Endothelial cell (in vitro differentiated cells): Measurements from ENCODE around the gene SPTB. TPM values are rescaled to one million over a fixed set of nuclear protein-coding genes. Genes with fewer than 3 reads are reported as not detected.

Experiments
- DNase-seq: peaks from one replicate; pipeline ENCODE4 v3.0.0; 2021; ENCODE audit warnings: low spot score
- H3K27ac Mint-ChIP-seq: one replicate; pipeline ENCODE4 v1.8.0; 2021; ENCODE audit warnings: mixed read lengths, inconsistent platforms; ENCODE audit not compliant: unreplicated experiment
- H3K27me3 Mint-ChIP-seq: one replicate; pipeline ENCODE4 v1.8.0; 2021; ENCODE audit warnings: mild to moderate bottlenecking, moderate library complexity, mixed read lengths, inconsistent platforms; ENCODE audit not compliant: unreplicated experiment
- H3K36me3 Mint-ChIP-seq: one replicate; pipeline ENCODE4 v1.8.0; 2021; ENCODE audit warnings: mild to moderate bottlenecking, low read depth, mixed read lengths, inconsistent platforms; ENCODE audit not compliant: unreplicated experiment
- H3K4me1 Mint-ChIP-seq: one replicate; pipeline ENCODE4 v1.8.0; 2021; ENCODE audit warnings: mild to moderate bottlenecking, mixed read lengths, inconsistent platforms; ENCODE audit not compliant: unreplicated experiment
- H3K4me3 Mint-ChIP-seq: one replicate; pipeline ENCODE4 v1.8.0; 2021; ENCODE audit warnings: mild to moderate bottlenecking, mixed read lengths, inconsistent platforms; ENCODE audit not compliant: unreplicated experiment
- H3K9me3 Mint-ChIP-seq: one replicate; pipeline ENCODE4 v1.8.0; 2021; ENCODE audit warnings: mixed read lengths, inconsistent platforms; ENCODE audit not compliant: unreplicated experiment
- total RNA-seq: library from RNA; stranded (reverse); fragmentation: NEBNext Ultra II Directional; extraction: Animal tissue kit (Norgen Biotek cat#: 25700); gene quantifications from one replicate; pipeline ENCODE4 v1.2.1, GENCODE V29; 2021; ENCODE audit not compliant: unreplicated experiment
- TF ChIP-seq, protein P1 (sequence below): fragments of 200-600 bp; sonication (generic); IDR thresholded peaks from one replicate; pipeline ENCODE4 v1.5.0; 2021; ENCODE audit warnings: antibody characterized with exemption; ENCODE audit not compliant: unreplicated experiment

SPTB gene
- total RNA-seq, 1 donor from 2014 or later: 0.08 TPM

DNA sequence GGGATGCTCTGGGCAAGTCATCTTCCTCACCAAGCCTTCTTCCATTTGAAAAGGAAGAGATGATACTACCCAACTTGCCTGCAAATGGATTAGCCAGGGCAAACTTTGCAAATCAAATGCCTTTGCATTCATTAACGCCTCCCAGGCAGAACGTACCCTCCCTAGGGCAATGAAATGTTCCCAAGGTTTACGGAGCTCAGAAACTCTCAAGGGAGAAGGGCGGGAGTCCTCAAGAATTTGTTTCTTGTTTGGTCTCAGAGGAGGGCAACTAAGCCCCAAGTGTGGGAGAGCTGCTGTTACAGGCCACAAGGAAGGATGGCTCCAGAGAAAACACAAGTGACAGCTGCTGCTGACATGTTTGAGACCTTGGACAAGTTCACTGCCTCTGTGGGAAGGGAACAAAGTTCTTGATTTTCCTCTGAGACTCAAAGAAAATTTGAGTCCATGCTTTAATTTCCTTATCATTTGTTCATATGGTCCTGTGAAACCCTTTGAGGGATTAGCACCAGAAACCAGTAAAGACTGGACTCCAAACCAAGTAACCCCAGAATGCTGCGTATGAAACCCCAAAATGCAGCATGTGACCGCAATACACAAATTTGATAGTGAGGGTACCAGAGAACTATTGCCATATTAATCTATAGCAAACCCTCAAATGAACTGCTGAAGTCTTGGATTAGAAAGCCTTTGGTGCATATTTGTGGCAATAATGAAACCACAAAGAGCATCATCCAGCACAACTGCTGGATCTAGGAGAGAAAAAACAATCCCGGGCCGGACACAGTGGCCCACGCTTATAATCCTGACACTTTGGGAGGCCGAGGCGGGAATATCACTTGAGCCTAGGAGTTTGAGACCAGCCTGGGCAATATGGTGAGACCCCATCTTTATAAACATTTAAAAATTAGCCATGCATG lies 22.9 kb downstream of the SPTB start:
- Mint-ChIP-seq H3K27me3 (peaks cover 8% of the 10 kb centered on the region), H3K27ac (no peak overlapping the region), H3K36me3 (no peaks in the 10 kb centered on the region), H3K4me1 (peaks cover 23% of the 10 kb centered on the region), H3K4me3 (no peak overlapping the region), H3K9me3 (no peaks in the 10 kb centered on the region)
- no peak for DNase-seq
- TF ChIP-seq, protein P1, sequence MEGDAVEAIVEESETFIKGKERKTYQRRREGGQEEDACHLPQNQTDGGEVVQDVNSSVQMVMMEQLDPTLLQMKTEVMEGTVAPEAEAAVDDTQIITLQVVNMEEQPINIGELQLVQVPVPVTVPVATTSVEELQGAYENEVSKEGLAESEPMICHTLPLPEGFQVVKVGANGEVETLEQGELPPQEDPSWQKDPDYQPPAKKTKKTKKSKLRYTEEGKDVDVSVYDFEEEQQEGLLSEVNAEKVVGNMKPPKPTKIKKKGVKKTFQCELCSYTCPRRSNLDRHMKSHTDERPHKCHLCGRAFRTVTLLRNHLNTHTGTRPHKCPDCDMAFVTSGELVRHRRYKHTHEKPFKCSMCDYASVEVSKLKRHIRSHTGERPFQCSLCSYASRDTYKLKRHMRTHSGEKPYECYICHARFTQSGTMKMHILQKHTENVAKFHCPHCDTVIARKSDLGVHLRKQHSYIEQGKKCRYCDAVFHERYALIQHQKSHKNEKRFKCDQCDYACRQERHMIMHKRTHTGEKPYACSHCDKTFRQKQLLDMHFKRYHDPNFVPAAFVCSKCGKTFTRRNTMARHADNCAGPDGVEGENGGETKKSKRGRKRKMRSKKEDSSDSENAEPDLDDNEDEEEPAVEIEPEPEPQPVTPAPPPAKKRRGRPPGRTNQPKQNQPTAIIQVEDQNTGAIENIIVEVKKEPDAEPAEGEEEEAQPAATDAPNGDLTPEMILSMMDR: no peak

DNA sequence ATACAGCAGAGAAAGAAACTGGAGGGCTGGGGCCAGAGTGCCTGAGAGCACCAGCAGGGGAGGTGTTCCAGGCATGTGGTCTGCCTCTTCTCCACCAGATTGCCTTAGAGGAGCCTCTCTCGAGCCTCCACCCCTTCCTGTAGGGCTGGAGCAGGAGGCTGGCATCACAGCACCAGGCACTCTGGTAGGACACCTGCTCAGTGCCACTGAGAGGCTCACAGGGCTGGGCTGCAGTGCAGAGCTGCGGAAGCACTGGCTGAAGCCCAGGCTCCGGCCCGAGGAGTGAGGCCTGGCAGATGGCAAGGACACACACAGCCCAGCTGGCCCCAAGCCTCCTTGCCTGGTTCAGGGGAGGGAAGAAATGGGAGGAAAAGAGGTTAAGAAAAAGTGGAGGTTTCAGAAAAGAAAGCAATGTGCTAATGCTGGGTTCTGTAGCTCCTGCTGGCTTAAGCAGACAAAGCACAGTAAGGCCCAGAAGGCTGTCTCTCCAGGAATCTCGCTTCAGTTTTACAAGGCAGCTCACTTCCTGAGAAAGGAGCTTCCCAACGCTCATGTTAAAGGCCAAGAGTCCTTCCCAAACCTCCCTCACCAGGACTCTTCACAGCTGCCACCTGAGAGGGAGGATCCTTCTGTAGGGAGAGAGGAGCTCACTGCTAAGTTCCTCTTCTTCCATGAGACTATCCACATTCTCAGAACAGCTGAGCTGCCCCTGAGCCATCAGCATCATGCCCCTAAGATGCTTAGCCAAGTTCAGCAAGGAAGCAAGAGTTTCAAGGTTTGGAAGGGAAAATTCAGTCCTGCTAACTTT lies 23.8 kb downstream of the SPTB start:
- no peaks in the 10 kb centered on the region for H3K36me3 Mint-ChIP-seq
- no peak overlapping the region for H3K4me3 Mint-ChIP-seq
- peaks cover 5% of the 10 kb centered on the region for H3K27me3 Mint-ChIP-seq
- TF ChIP-seq, protein P1: no peak
- no peak for DNase-seq
- H3K9me3 Mint-ChIP-seq: no peaks in the 10 kb centered on the region
- H3K27ac Mint-ChIP-seq: no peak overlapping the region
- peaks cover 23% of the 10 kb centered on the region for H3K4me1 Mint-ChIP-seq

DNA sequence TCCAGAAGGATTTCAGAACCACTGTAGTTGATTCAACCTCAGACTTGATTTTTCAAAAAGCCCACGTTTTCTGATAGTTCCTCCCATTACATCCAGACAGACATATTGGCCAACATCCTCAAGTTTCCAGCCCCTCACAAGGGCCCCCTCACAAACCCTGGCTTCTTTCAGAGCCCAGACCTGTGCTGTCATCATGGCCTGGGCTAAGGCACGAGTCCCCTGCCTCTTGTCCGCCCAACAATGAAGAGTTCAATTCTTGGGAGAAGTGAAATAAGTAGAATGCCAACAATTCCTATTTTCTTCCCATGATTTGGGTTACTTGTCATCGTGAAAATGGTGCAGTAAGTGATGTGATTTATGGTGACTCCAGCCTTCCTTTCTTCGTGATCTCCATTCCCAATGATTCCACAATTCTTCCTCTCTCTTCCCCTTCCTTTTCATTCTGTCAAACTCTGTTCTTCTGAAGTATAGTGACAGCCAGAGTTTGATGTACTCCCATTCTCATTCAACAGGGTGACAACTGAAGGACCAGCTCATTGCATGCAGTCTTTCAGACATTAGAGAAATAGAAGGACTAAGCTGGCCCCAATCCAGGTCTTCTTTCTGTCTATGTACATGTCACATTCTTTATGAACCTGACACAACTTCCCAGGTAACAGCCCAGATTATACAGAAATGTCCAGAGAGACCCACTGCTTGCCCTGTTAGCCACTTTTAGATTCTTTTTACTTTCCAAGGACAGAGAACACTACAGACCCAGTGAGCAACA lies 29.2 kb downstream of the SPTB start:
- Mint-ChIP-seq H3K36me3 (no peaks in the 10 kb centered on the region), H3K4me3 (no peak overlapping the region), H3K9me3 (no peaks in the 10 kb centered on the region), H3K4me1 (peaks cover 12% of the 10 kb centered on the region), H3K27me3 (peaks cover 6% of the 10 kb centered on the region), H3K27ac (no peak overlapping the region)
- no peak for DNase-seq
- TF ChIP-seq, protein P1: no peak

DNA sequence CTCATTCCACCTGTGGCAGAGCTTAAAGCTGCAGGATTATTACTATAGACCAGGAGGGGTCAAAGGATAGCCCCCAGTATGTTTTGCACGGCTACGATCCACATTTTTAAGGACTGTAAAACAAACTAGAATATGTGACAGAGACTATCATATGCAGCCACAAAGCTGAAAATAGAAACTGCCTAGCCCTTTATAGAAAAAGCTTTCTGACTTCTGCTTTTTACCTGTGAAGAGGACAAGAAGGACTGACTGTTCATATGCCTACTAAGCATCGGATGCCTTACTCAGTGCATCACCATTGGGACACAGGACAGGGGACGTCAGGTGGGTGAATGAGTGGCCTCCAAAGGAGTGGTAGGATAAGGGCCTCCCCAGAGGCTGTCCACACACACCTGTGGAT lies 29.8 kb downstream of the SPTB start:
- H3K4me3 Mint-ChIP-seq: no peak overlapping the region
- no peaks in the 10 kb centered on the region for H3K36me3 Mint-ChIP-seq
- H3K4me1 Mint-ChIP-seq: peaks cover 12% of the 10 kb centered on the region
- peaks cover 6% of the 10 kb centered on the region for H3K27me3 Mint-ChIP-seq
- TF ChIP-seq, protein P1: no peak
- no peak for DNase-seq
- no peaks in the 10 kb centered on the region for H3K9me3 Mint-ChIP-seq
- H3K27ac Mint-ChIP-seq: no peak overlapping the region
